ENCODE measurements around the gene GOSR1. TPM values are rescaled to one million over a fixed set of nuclear protein-coding genes. Genes with fewer than 3 reads are reported as not detected.
"Not testable (repeated sequence)": the region's sequence is repeated elsewhere in the genome, so short reads cannot be mapped to it uniquely, and the experiment has no call there.

Gene GOSR1
- total and polyA plus RNA-seq, 2 donors (not counting 1 experiment from before 2014, with no cell fraction given), result 19.1 to 66.6 TPM

DNA sequence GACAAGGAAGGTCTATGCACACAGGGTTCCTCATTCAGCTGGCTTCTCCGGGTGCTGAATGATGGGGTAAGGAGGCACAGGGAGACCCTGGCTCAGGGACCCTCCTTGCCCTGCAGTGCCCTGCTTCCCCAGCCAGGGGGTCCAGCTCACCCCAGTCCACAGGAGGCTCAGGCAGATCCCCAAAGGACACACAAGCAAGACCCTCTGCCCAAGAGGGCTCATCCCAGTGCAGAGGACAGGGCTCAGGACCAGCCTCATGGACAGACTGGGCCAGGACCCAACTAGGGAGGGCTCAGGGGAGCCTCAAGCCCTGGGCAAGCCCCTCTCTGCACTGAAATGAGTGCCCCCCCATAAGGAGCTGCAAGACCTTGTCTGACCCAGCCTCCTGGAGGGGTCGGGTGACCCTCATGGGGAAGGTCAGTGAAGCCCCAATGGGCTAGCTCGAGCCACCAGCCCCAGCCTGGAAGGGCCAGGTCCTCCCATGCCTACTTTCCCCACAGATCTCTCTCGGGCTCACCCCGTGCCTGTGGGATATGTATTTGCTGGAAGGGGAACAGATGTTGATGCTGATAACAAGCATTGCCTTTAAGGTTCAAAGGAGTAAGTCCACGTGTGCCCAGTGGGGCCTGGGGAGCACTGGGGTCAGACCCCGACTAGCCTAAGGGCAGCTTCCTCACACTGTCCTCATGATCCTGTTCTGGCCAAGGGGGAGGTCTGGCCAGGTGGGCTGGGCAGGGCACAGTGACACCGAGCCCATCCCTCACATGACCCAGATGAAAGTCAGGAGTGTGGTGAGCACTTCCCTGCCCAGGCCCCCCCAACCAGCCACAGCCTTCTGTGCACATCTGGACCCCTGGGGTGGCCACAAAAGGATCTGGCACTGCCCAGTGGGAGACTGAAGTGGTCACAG lies 83.2 kb downstream of the GOSR1 start:
- POLR2A ChIA-PET; H3K9me3 ChIP-seq (ENCODE audit: control extremely low read depth in 1 of 3, control insufficient read depth in 2 of 3, insufficient read depth in 1 of 3, low read length in 2 of 3); H3K79me2 ChIP-seq (ENCODE audit: control insufficient read depth, insufficient read depth, low read length); H3K27me3 Mint-ChIP-seq; DNase-seq; H3K27ac Mint-ChIP-seq; H3K4me2 ChIP-seq (replicated peaks; ENCODE audit: low read depth, low read length, poor library complexity, severe bottlenecking); H3K9ac ChIP-seq (ENCODE audit: low read length); H3K36me3 ChIP-seq (replicated peaks in 1 of 2; ENCODE audit: control extremely low read depth in 1 of 2, control insufficient read depth in 1 of 2, extremely low read depth in 1 of 2, insufficient read depth in 2 of 2, low read length in 1 of 2); CTCF ChIA-PET; intact Hi-C loops (cut with micrococcal nuclease); H3K4me3 Mint-ChIP-seq; H3K27ac ChIP-seq (ENCODE audit: low read length in 2 of 2); H3K9me3 Mint-ChIP-seq (ENCODE audit: insufficient read depth); H3K27me3 ChIP-seq (replicated peaks in 1 of 4; ENCODE audit: control extremely low read depth in 1 of 4, control insufficient read depth in 3 of 4, insufficient read depth in 4 of 4, low read length in 3 of 4); ATAC-seq (ENCODE audit: low read depth); H3K4me3 ChIP-seq (ENCODE audit: control extremely low read depth in 1 of 5, extremely low read depth in 1 of 5, insufficient read depth in 1 of 5, low read depth in 2 of 5, low read length in 4 of 5); H4K20me1 ChIP-seq (ENCODE audit: control insufficient read depth, insufficient read depth, low read length, poor library complexity, severe bottlenecking); H2AFZ ChIP-seq (ENCODE audit: insufficient read depth, low read depth, low read length, poor library complexity, severe bottlenecking): not testable (repeated sequence)
- H3K4me1 ChIP-seq (ENCODE audit: control insufficient read depth in 2 of 2, insufficient read depth in 2 of 2, low read length in 2 of 2), result peaks cover 0 to 17% of the 10 kb centered on the region in 2 donors
- WGBS (ENCODE audit: insufficient coverage), result 66% methylated on average over 4 of the region's 8 CpGs
- H3K4me1 Mint-ChIP-seq, result peaks cover 10% of the 10 kb centered on the region

DNA sequence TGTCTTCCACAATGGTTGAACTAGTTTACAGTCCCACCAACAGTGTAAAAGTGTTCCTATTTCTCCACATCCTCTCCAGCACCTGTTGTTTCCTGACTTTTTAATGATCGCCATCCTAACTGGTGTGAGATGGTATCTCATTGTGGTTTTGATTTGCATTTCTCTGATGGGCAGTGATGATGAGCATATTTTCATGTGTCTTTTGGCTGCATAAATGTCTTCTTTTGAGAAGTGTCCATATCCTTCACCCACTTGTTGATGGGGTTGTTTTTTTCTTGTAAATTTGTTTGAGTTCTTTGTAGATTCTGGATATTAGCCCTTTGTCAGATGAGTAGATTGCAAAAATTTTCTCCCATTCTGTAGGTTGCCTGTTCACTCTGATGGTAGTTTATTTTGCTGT lies 84.6 kb downstream of the GOSR1 start:
- H2AFZ ChIP-seq (ENCODE audit: insufficient read depth, low read depth, low read length, poor library complexity, severe bottlenecking); H3K36me3 ChIP-seq (replicated peaks in 1 of 2; ENCODE audit: control extremely low read depth in 1 of 2, control insufficient read depth in 1 of 2, extremely low read depth in 1 of 2, insufficient read depth in 2 of 2, low read length in 1 of 2); H4K20me1 ChIP-seq (ENCODE audit: control insufficient read depth, insufficient read depth, low read length, poor library complexity, severe bottlenecking); H3K27me3 Mint-ChIP-seq; CTCF ChIA-PET; H3K27me3 ChIP-seq (replicated peaks in 1 of 4; ENCODE audit: control extremely low read depth in 1 of 4, control insufficient read depth in 3 of 4, insufficient read depth in 4 of 4, low read length in 3 of 4); H3K9me3 Mint-ChIP-seq (ENCODE audit: insufficient read depth); H3K4me2 ChIP-seq (replicated peaks; ENCODE audit: low read depth, low read length, poor library complexity, severe bottlenecking); ATAC-seq (ENCODE audit: low read depth); H3K27ac ChIP-seq (ENCODE audit: low read length in 2 of 2); H3K27ac Mint-ChIP-seq; H3K79me2 ChIP-seq (ENCODE audit: control insufficient read depth, insufficient read depth, low read length); POLR2A ChIA-PET; DNase-seq; H3K4me3 ChIP-seq (ENCODE audit: control extremely low read depth in 1 of 5, extremely low read depth in 1 of 5, insufficient read depth in 1 of 5, low read depth in 2 of 5, low read length in 4 of 5); H3K9me3 ChIP-seq (ENCODE audit: control extremely low read depth in 1 of 3, control insufficient read depth in 2 of 3, insufficient read depth in 1 of 3, low read length in 2 of 3); H3K4me3 Mint-ChIP-seq; H3K9ac ChIP-seq (ENCODE audit: low read length); intact Hi-C loops (cut with micrococcal nuclease): not testable (repeated sequence)
- no CpG with 5 or more reads among the region's 1 CpG for WGBS (ENCODE audit: insufficient coverage)
- H3K4me1 Mint-ChIP-seq, result peaks cover 10% of the 10 kb centered on the region
- H3K4me1 ChIP-seq (ENCODE audit: control insufficient read depth in 2 of 2, insufficient read depth in 2 of 2, low read length in 2 of 2), result peaks cover 0 to 17% of the 10 kb centered on the region in 2 donors

DNA sequence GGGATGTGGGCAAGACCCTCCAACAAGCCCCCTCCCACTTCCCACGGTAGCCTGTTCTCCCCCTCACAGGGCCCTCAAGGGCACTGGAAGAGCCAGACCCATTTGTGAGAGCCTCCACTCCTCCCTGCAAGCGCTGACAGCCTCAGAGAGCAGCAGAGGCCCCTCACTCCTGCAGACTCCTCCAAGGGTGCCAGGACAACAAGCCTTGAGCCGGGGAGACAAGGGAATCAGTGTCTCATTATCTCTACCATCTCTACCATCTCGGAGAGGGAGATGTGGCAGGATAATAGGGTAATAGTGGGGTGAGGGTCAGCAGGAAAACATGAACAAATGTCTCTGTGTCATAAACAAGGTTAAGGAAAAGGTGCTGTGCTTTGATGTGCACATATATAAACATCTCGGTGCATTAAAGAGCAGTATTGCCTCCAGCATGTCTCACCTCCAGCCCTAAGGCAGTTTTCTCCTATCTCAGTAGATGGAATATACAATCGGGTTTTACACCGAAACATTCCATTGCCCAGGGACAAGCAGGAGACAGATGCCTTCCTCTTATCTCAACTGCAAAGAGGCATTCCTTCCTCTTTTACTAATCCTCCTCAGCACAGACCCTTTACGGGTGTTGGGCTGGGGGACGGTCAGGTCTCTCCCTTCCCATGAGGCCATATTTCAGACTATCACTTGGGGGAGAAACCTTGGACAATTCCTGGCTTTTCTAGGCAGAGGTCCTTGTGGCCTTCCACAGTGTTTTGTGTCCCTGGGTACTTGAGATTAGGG lies 86.1 kb downstream of the GOSR1 start:
- H3K79me2 ChIP-seq (ENCODE audit: control insufficient read depth, insufficient read depth, low read length); H2AFZ ChIP-seq (ENCODE audit: insufficient read depth, low read depth, low read length, poor library complexity, severe bottlenecking); H3K27ac Mint-ChIP-seq; H3K36me3 ChIP-seq (replicated peaks in 1 of 2; ENCODE audit: control extremely low read depth in 1 of 2, control insufficient read depth in 1 of 2, extremely low read depth in 1 of 2, insufficient read depth in 2 of 2, low read length in 1 of 2); H3K9me3 ChIP-seq (ENCODE audit: control extremely low read depth in 1 of 3, control insufficient read depth in 2 of 3, insufficient read depth in 1 of 3, low read length in 2 of 3); CTCF ChIA-PET; H3K4me1 Mint-ChIP-seq; H3K27ac ChIP-seq (ENCODE audit: low read length in 2 of 2); POLR2A ChIA-PET; H4K20me1 ChIP-seq (ENCODE audit: control insufficient read depth, insufficient read depth, low read length, poor library complexity, severe bottlenecking); H3K4me2 ChIP-seq (replicated peaks; ENCODE audit: low read depth, low read length, poor library complexity, severe bottlenecking); H3K4me3 Mint-ChIP-seq; intact Hi-C loops (cut with micrococcal nuclease); DNase-seq; H3K9ac ChIP-seq (ENCODE audit: low read length); H3K27me3 Mint-ChIP-seq; H3K27me3 ChIP-seq (replicated peaks in 1 of 4; ENCODE audit: control extremely low read depth in 1 of 4, control insufficient read depth in 3 of 4, insufficient read depth in 4 of 4, low read length in 3 of 4); H3K9me3 Mint-ChIP-seq (ENCODE audit: insufficient read depth); H3K4me3 ChIP-seq (ENCODE audit: control extremely low read depth in 1 of 5, extremely low read depth in 1 of 5, insufficient read depth in 1 of 5, low read depth in 2 of 5, low read length in 4 of 5); ATAC-seq (ENCODE audit: low read depth): not testable (repeated sequence)
- H3K4me1 ChIP-seq (ENCODE audit: control insufficient read depth in 2 of 2, insufficient read depth in 2 of 2, low read length in 2 of 2), result peaks cover 0 to 10% of the 10 kb centered on the region in 2 donors
- 67% methylated on average over 1 of the region's 9 CpGs for WGBS (ENCODE audit: insufficient coverage)
